CD4-positive, alpha-beta T cell treated with Interferon alpha-2 for 1 hour (primary cell): ENCODE data around the gene RNMT.
"Not testable (repeated sequence)": the region's sequence is repeated elsewhere in the genome, so short reads cannot be mapped to it uniquely, and the experiment has no call there.

Experiments used
- DNase-seq, 2 donors: peaks; one replicate each; pipeline ENCODE4 v3.0.0-alpha.2; 2020 to 2022

The RNMT gene

DNA sequence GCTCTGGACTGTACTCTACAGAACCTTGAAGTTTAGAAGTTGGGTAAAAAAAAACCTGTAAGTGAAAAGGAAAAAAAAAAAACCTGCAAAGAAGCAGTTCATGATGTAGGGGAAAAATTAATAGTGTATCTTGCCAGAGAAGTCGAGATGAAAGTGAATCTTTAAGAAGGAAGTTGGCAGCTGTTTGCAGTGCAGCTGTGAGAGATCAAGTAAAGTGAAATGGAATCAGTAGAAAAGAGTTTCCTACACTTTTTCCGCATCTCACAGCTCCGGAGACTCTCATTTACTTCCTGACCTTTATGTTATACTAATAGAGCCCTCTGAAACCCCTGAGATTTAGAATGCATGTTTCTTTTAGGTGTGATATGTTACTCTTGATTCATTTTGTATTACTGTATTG lies 19.2 kb downstream of the RNMT start:
- DNase-seq: no peak

DNA sequence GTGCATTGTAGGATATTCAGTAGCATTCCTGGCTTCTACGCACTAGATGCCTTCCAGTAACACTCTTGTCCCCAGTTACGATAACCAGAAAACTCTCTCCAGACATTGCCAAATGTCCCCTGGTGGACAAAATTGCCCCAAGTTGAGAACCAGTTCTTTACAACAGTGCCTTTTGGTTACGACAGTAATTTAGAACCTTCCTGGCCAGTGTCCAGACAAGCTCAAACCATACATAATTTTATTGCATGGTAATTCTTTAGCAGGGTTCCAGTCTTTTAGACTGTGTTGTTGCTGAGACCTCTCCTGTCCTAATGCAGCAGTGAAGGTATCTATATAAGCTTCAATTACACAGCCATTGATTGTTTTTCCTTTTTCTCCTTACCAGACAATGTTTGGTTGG lies 20.2 kb downstream of the RNMT start:
- DNase-seq: no peak

DNA sequence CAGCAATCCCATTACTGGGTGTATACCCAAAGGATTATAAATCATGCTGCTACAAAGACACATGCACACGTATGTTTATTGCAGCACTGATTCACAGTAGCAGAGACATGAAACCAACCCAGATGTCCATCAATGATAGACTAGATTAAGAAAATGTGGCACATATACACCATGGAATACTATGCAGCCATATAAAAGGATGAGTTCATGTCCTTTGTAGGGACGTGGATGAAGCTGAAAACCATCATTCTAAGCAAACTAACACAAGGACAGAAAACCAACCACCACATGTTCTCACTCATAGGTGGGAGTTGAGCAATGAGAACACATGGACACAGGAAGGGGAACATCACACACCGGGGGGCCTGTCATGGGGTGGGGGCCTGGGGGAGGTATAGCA lies 25.1 kb downstream of the RNMT start:
- not testable (repeated sequence) for DNase-seq

DNA sequence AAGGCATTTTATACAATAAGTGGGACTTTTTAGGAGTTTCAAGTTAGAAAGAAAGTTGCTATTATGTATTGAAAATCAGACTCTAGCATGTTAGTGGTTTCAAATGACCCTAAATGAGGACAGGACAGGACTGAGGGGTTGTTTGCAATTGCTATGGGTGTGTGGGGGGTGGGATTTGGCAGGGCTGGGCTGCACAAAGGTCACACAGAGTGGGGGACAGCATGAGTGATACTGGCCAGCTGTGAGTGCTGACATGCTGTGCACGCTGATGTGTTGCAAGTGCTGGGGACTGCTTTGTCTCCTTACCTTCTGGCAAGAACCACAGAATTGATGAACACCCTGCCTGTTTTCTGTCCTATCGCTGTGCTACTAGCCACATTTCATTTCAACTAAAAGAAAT lies 29.8 kb downstream of the RNMT start:
- no peak for DNase-seq

DNA sequence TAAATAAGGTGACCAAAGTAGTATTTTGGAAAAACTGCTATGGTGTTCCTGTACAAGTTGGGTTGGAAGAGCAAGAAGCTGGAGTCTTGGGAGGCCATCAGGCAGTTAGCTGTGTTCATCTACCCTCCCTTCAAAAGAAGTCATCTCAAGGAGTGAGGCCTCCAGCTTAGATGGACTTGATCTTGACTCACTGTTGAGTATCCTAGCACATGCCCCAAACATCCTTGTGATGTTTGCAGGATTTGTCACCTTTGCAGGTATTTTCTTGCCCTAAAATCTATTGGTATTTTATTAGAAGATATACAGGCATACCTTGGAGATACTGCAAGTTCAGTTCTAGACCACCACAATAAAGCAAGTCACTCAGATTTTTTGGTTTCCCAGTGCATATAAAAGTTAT lies 30.2 kb downstream of the RNMT start:
- DNase-seq: no peak

DNA sequence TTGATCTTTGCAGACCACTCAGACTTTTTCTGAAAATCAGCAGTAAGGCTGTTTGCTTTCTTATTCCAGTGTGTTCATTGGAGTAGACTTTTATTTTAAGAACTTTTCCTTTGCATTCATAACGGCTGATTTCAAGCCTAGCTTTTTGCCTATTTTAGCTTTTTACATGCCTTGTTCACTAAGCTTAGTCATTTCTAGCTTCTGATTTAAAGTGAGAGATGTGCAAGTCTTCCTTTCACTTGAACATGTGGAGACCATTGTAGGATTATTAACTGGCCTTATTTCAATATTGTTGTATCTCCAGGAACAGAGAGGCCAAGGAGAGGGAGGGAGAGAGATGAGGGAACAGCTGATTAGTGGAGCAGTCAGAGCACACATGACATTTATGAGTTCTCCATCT lies 32.1 kb downstream of the RNMT start:
- no peak for DNase-seq

DNA sequence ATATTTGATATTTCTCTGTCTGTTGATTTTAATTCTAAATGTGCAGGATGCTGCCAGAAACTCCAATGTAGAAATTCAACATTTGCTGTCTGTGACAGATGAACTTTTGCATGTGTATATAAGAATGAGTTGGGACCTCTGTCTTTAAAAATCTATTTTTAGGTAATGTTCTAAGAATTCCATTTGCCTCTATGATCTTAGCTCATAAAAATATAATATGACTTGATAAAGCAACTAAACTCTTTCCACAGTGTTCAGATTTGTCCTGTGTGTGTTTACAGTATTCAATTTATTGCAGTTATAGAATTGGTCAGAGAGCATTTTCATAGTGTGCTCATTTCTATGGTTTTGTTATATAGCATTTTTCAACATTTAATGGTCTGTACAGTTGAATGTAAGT lies 33.6 kb downstream of the RNMT start:
- DNase-seq: no peak

DNA sequence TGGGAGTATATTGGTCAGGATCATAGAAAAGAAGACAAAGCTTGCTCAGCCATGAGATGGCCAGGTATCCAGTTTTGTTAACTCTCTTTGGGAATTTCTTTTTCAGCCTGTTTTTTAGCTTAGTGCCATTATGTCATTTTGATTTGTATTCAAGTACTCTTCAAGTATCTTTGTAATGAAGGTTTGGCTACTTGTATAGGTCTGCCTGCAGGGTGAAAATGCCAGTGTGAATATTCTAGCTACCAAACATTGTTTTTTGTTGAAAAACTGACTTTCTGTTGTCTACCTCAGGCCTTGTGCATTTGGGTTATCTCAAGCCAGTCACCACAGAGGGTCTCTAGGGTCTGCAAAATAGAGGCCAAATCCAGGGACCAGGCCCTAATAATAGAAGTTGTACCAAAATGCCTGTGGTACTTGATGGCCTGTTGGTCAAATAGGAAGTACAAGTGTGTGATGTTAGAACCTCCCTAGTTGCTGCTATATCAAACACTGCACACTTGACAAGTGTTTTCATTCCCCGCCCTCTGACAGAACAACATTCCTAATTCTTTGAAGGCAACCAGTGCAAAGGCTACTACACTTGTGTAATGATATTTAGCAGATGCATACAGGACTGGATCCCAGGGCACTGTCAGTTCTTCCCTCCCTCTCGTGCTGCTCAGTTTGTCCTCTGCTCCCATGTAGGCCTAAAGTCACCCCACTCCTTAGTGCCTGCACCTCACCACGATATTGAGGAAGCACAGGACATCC lies 36.4 kb downstream of the RNMT start:
- DNase-seq: no peak

DNA sequence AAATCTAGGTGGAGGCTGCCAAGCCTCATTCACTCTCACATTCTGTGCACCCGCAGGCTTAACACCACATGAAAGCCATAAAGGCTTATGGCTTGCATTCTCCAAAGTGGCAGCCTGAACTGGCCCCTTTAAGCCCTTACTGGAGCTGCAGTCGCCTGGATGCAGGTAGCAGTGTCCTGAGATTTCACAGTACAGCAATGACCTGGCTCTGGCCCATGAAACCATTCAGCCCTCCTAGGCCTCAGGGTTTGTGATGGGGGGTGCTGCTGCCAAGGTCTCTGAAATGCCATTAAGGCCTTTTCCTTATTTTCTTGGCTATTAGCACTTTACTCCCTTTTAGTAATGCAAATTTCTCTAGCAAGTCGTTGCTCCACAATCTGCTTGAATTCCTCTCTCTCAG lies 48.6 kb downstream of the RNMT start:
- no peak for DNase-seq

DNA sequence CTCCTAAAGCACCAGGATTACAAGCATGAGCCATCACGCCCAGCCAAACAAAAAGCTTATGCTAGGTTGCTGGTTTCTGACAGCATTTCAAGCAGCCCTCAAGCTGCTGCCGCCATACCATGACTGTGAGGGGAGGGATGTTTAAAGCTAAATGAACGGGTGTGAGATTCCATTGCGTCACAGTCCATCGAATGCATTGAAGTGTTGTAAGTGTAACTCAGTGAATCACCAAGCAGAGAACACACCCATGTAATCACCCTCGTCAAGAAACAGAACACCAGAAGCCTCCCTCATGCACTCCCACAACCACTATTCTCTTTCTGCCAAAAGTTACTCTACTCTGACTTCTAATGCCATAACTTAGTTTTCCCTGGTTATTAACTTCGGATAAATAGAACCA lies 64.7 kb downstream of the RNMT start:
- DNase-seq: no peak

DNA sequence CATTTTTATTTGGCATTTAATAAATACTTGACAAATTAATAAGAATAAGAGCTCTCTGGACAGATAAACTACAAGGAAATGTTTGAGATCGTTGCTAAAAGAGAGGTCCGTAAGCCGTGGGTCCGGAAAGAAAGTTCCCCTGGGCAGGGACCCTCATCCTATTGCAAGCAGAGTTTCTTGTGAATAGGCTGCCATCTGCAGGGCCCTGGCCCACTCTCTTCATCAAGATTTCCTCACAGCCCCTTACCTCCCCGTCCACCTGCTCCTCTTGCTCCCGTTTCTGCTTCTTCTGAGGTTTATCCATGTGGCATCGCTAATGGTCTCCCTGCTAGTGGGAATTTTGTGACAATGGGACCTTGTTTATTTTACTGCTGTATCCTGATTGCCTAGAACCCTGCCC lies 67.3 kb downstream of the RNMT start:
- no peak for DNase-seq

DNA sequence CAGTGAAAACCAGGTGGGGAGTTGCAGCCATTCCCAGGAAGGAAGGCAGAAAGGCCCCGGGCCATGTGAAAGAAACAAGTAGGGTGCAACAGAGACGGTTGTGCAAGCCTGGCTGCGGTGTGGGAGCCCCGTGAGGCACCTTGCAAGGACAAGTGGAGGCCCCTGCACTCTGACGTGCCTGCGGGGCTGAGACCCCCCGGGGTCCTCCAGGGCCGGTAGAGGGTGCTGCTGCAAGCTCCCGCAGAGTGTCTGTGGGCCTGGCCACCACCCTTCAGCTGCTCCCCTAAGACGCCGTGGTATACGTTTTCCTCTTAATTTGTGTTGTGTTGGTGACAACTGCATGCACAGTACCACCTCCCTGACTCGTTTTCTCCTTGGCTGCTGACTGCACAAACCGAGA lies 70.0 kb downstream of the RNMT start:
- no peak for DNase-seq

DNA sequence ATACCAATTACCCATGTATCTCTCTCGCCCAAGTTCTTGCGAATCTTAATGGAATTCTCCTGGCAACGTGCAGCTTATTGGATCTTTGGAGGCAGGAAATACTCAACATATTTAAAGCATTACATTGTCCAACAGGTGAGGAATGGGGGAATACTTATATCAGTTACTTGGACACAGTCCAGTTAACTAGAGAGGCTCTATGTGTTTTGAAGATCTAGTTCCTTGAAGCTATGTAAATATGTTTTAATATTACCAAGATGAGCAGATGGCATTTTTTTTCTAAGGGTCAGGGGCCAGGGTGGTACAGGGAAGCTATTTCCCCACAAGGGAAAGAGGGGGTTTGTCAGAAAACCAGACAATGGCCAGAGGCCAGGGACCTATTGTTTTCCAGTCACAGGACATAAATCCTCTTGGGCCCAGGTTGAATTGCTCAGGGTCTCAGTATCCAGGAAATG lies 70.7 kb downstream of the RNMT start:
- no peak for DNase-seq

DNA sequence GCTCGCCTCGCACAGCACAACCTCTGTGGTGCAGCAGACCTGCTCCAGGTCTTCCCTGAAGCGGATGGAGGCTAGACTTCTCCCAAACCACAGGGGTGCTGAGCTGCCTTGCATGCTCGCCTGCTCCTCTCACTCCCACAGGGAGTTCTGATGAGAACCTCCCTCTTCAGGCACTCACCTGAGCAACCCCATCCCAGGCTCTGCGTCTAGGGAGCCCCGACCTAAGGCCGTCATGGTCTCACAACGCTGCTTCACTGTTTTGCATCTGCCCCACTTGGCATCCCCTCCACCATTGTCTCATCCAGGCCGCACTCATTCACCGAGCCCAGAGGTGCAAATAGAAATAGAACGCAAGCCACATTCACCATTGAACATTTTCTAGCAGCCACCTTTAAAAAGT lies 72.9 kb downstream of the RNMT start:
- DNase-seq: no peak

DNA sequence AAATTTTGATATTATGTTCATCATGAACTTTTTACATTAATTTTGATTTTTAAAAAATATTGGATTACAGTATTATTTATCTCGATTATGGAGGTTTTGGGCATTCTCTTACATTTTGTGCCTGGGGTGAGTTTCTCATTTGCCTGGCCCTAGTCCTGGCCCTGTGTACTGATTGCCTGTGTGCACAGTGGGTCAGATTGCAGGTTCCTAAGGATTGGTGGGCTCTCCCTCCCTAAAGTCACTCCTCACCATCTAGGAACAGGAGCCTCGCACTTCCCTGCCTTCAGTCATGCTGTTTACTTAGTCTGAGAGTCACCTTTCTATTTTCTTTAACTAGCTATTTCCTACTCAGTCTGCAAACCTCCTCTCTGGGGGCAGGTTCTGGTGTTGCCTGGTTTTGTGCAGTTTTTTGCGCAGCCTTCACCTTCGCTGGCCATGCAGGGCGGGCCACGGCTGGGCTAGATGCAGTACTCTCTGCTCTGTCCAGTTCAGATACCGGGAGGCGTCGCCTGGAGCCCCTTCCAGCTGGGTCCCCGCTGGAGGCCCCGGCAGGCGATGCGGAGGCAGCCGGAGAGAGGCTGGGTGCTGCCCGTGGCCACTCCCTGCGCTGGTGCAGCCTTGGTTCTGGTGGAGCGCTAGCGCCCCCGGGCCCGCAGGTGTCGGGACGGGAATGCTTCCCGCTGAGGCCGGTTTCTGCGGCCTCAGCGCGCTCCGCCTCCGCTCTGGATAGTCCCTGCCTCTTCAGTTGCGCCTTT lies 74.2 kb downstream of the RNMT start:
- peak in 1 of 2 donors; percentile 33 for DNase-seq

DNA sequence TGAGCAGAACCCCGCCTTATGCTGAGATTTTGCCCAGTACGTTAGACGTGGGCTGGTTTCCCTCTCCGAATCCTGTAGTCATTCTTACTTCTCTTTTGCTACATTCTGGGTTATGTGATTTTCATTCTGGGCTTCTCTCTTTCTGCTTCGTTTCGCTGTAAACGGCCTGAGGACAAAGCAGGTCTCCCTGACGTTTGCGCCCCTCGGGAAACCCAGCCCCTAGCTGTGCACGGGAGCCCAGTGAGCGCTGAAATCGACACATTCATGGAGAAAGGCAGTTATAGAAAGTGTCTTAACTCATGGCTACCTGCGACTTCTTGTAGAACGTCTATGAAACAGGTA lies 74.8 kb downstream of the RNMT start:
- DNase-seq: no peak

DNA sequence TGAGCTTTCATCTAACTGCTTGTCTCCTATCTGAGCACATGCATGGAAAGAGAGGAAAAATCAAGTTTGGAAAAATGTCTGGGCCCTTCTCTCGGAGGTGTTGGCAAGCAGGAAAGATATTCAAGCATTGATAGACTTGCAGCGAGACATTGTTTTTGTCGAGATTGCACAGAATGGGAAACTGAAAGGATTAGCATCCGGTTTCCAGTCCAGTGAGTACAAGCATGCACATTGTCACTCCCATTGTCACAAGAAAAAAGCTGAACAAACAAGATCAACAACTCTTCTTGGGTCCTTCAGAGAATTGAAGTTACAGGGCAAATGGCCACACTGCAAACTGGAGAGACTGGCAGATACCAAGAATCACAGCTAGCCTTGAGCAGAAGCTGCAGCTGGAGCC lies 77.8 kb downstream of the RNMT start:
- DNase-seq: no peak

DNA sequence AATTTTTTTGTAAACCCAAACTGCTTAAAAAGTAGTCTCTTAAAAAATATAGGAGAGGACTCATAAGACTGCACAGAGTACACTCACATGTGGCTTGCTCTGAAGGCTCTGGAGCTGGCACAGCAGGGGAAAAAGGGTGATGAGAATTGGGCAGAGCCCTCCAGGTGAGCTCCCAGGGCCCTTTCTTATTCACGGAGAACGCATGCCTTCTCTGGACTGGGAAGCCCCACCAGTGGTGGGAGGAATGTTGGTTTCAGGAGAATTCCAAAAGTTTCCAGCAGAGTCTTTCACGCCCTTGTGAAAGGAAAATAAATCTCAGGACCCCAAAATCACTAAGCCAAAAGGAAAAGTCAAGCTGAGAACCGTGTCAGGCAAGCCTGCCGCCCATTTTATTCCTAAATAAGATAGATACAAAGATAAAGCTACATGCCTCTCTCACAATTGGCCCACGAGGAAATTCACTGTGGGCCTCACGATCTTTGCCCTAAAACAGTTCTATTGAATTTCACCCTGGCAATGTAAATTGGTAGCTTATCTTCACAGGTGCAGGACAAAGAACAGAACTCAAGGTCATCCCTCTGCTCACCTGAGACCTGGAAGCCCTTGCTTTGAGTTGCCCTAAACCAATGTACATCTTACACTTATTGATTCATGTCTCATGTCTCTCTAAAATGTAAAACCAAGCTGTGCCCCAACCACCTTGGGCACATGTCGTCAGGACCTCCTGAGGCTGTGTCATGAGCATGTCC lies 82.0 kb downstream of the RNMT start:
- no peak for DNase-seq

DNA sequence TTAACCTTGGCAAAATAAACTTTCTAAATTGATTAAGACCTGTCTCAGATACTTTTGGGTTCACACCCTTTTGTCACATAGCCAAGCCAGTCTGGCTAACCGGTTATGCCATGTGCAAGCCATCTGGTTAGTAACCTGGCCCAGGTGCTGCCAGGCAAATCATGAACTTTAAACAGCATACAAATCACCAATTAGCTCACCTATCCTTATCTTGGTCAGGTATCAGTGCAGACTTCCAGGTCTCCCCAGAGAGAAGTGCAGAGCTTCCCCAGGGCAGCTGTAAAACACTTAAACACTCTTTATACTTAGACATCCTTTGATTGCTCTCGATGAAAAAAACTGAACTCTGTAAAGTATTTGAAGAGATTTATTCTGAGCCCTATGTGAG lies 82.6 kb downstream of the RNMT start:
- DNase-seq: no peak

DNA sequence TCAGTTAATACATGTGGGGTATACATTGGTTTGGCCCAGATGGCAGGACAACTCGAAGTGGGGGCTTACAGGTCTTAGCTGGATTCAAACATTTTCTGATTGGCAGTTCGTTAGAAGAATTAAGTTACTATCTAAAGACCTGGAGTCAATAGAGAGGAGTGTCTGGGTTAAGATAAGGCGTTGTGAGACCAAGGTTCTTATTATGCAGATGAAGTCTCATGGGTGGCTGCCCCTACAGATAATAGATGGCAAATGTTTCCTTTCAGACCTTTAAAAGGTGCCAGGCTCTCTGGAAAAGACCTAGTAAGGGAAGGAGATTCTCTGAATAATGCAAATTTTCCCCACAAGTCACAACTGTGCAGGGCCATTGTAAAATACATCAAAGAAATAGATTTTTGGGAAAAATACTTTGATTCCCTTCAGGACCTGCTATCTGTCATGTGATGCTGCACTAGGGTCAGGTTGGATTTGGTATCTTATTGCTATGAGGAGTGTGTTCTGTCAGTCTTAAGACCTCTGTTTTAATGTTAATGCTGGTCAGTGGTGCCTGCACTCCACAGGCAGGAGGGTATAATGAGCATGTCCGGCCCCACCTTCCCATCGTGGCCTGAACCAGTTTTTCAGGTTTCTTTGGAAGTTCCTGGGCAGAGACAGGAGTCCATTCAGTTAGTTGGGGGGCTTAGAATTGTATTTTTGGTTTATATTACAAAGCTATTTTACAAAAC lies 83.2 kb downstream of the RNMT start:
- DNase-seq: no peak

DNA sequence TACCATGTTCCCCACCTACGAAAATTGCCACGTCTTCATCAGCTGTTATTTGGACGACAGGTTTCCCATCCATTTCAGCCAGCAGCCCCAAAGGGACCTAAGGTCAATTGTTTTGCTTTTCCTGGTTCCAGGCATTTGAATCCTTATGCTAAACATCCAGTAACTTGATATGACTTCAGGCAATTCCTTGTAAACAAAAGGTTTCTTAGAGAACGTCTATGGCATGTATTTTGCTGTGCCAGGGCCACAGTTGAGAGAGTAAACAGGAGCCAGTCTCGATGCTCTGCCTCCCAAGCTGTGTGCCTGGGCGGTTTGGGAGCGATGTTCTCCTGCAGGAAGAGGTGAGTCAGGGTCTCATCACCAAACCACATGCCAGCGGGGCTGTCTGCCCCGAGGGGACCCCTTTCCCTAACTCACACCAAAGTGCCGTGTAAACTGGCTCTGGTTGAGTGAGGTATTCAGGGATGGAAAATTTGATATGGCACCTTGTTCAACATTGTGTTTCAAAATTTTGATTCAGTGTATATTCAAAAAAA lies 84.5 kb downstream of the RNMT start:
- DNase-seq: no peak

DNA sequence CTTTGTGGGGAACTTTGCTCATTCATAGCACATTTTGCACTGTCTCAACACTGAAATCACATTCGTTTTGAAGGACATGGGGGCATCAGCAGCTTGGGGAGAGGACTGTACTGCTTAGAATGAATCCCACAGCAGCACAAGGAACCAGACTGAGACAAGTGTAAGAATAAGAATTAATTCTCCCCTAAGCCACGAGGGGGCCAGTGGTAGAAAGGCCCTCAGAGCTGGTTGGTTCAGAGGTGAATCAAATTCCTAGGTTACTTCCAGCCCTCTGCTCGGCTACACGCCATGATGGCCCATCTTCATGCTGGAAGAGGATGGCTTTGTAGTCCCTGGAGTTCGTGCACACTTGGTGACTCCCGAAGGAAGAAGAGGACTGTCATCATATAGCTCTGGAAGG lies 85.5 kb downstream of the RNMT start:
- DNase-seq: no peak

DNA sequence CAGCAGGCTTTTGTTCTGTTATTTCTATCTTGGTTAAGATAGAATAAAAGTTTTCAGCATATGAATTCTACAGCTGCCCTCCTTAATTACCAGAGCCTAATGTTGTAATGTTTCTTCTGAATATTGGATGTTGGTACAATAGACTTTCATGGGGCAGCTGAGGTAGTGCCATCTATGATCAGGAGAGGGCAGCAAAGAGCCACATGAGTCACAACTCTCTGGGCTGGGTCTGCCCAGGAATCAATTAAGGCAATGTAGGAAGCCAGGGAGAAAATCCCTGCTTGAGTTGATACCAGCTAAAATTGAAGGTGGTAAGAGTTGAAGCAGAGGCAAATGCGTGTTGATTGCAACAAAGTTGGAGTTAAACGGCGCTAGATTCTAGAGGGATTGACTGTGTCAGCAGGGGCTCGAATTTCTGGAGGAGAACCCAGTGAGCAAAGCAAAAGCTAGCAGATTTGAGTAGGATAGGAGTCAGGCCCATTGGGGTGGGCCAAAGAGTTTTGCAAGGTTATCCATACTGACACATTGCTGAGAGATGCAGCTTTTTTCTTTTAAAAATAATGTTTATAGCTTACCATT lies 86.9 kb downstream of the RNMT start:
- DNase-seq: peak; percentile 24 to 56
